ENCODE data around the gene CD6.

- TF ChIP-seq CTCF (IDR thresholded peaks at IDR 0.05 in 8 of 11, conservative IDR thresholded peaks at IDR 0.05 in 3 of 11) (no peak), POLR2AphosphoS5 (IDR thresholded peaks at IDR 0.05) (no peak)
These were observed 22.1 kb downstream of the CD6 start for GRCh38 chr11:60993615-60994014.
